Keratinocyte (primary cell): ENCODE data around the gene TIAM1. TPM values are rescaled to one million over a fixed set of nuclear protein-coding genes. Genes with fewer than 3 reads are reported as not detected.

Experiments used
- DNase-seq: peaks from one replicate; pipeline ENCODE4 v3.0.0-alpha.2; 2011; ENCODE audit warnings: low read depth, missing footprints, low spot score
- FAIRE-seq: peaks from 2 replicates; lab custom pipeline; 2011; peaks lifted over from hg19 to GRCh38; lab: Jason Lieb, UNC
- H2AFZ ChIP-seq: 2 replicates; pipeline ENCODE4 v1.6.0; 2012; ENCODE audit warnings: low read length, control low read depth, inconsistent platforms; ENCODE audit not compliant: control insufficient read depth
- H3K27ac ChIP-seq: 2 replicates; pipeline ENCODE4 v1.5.1; 2011; ENCODE audit warnings: low read length; ENCODE audit not compliant: control insufficient read depth, insufficient read depth
- H3K27me3 ChIP-seq: 3 replicates; pipeline ENCODE4 v1.6.0; 2011; ENCODE audit warnings: low read length; ENCODE audit not compliant: control insufficient read depth, insufficient read depth; ENCODE audit errors: extremely low read depth
- H3K36me3 ChIP-seq, 2 experiments: 2 replicates in 1 of 2; 3 replicates in 1 of 2; pipeline ENCODE4 v1.5.1; 2011; ENCODE audit warnings: low read length in 2 of 2, mild to moderate bottlenecking in 1 of 2; ENCODE audit not compliant: control insufficient read depth in 2 of 2, insufficient read depth in 2 of 2; ENCODE audit errors: extremely low read depth in 1 of 2
- H3K4me1 ChIP-seq: 3 replicates; pipeline ENCODE4 v1.5.1; 2011; ENCODE audit warnings: low read length; ENCODE audit not compliant: control insufficient read depth, insufficient read depth; ENCODE audit errors: extremely low read depth
- H3K4me2 ChIP-seq: 3 replicates; pipeline ENCODE4 v1.6.0; 2011; ENCODE audit warnings: low read depth, low read length; ENCODE audit not compliant: control insufficient read depth, insufficient read depth; ENCODE audit errors: extremely low read depth
- H3K4me3 ChIP-seq, 3 experiments: fragments of 200-600 bp in 1 of 3; sonication (generic) in 1 of 3; 2 replicates in 2 of 3; 3 replicates in 1 of 3; pipeline ENCODE4 v1.5.1; 2011 to 2016; ENCODE audit warnings: low read length in 3 of 3, mild to moderate bottlenecking in 3 of 3, control low read depth in 2 of 3, inconsistent platforms in 1 of 3, low read depth in 1 of 3, mixed read lengths in 1 of 3, mixed run types in 1 of 3, moderate library complexity in 1 of 3; ENCODE audit not compliant: control insufficient read depth in 2 of 3, insufficient read depth in 2 of 3; ENCODE audit errors: extremely low read depth in 1 of 3
- H3K79me2 ChIP-seq: 2 replicates; pipeline ENCODE4 v1.6.0; 2012; ENCODE audit warnings: low read length; ENCODE audit not compliant: control insufficient read depth, insufficient read depth
- H3K9ac ChIP-seq: 3 replicates; pipeline ENCODE4 v1.6.0; 2011; ENCODE audit warnings: low read length; ENCODE audit not compliant: control insufficient read depth, insufficient read depth; ENCODE audit errors: extremely low read depth
- H3K9me1 ChIP-seq: 3 replicates; pipeline ENCODE4 v1.6.0; 2011; ENCODE audit warnings: low read length; ENCODE audit not compliant: control insufficient read depth, insufficient read depth; ENCODE audit errors: extremely low read depth
- H3K9me3 ChIP-seq: 2 replicates; pipeline ENCODE4 v1.5.1; 2012; ENCODE audit warnings: low read depth, low read length; ENCODE audit not compliant: control insufficient read depth
- H4K20me1 ChIP-seq: 3 replicates; pipeline ENCODE4 v1.6.0; 2011; ENCODE audit warnings: low read length; ENCODE audit not compliant: control insufficient read depth, insufficient read depth; ENCODE audit errors: extremely low read depth
- CTCF ChIP-seq, 3 experiments: IDR thresholded peaks in 1 of 3; conservative IDR thresholded peaks in 1 of 3; optimal IDR thresholded peaks in 1 of 3; 2 replicates in 2 of 3; 3 replicates in 1 of 3; pipeline versions ENCODE3 to v1.5.1; 2011; ENCODE audit warnings: low read length in 3 of 3, mild to moderate bottlenecking in 3 of 3, moderate library complexity in 2 of 3, control low read depth in 1 of 3, inconsistent platforms in 1 of 3; ENCODE audit not compliant: insufficient read depth in 2 of 3; ENCODE audit errors: extremely low read depth in 1 of 3
- EZH2 ChIP-seq: IDR thresholded peaks from one replicate; pipeline ENCODE4 v1.6.1; 2012; ENCODE audit warnings: inconsistent platforms, mild to moderate bottlenecking, low read length, moderate library complexity
- dilution Hi-C: fragments of 300-500 bp; cut with MboI; formaldehyde crosslinking; loops from one replicate; pipeline ENCODE4 v1.7.0; 2020; ENCODE audit warnings: low sequenced_read_pairs; ENCODE audit not compliant: extremely low pct_ligation_motif_present
- polyA plus RNA-seq, 5 experiments: library from polyadenylated mRNA; depleted of rRNA in 3 of 5; stranded (reverse) in 3 of 5; stranded (forward) in 1 of 5; unstranded in 1 of 5; fragments of >200 nt; gene quantifications; 1 replicate in 1 of 5; 2 replicates in 3 of 5; 3 replicates in 1 of 5; pipeline versions ENCODE4 v1.2.1 to v1.2.3, GENCODE V29; 2011 to 2012; ENCODE audit warnings: missing spikeins in 2 of 5, low read depth in 1 of 5, low replicate concordance in 1 of 5

TIAM1 gene
- polyA plus RNA-seq, 1 donor (not counting 4 experiments of a cell fraction or from before 2014, with no cell fraction given), result 8.3 TPM

- Histone ChIP-seq H3K27me3 (no peaks in the 10 kb centered on the region), H3K4me1 (no peaks in the 10 kb centered on the region), H3K9me3 (no peaks in the 10 kb centered on the region), H2AFZ (no peak overlapping the region), H3K79me2 (no peaks in the 10 kb centered on the region), H3K9me1 (no peaks in the 10 kb centered on the region), H3K27ac (no peak overlapping the region), H3K36me3 (no peaks in the 10 kb centered on the region), H3K4me2 (no peak overlapping the region), H4K20me1 (no peaks in the 10 kb centered on the region), H3K4me3 (no peak overlapping the region), H3K9ac (no peak overlapping the region)
- TF ChIP-seq EZH2 (no peak), CTCF (optimal IDR thresholded peaks at IDR 0.05 in 1 of 3, IDR thresholded peaks at IDR 0.05 in 1 of 3, conservative IDR thresholded peaks at IDR 0.05 in 1 of 3; ENCODE audit: extremely low read depth in 1 of 3, insufficient read depth in 2 of 3, low read length in 3 of 3) (no peak)
- dilution Hi-C loops, result no loop called here
- DNase-seq (no peak), FAIRE-seq (no peak)
These were observed 159.2 kb downstream of the TIAM1 start for GRCh38 chr21:31184876-31185275.

- no peaks in the 10 kb centered on the region for H3K27me3 ChIP-seq
- H3K9ac ChIP-seq, result no peak overlapping the region
- H2AFZ ChIP-seq, result no peak overlapping the region
- no peaks in the 10 kb centered on the region for H3K36me3 ChIP-seq
- no peaks in the 10 kb centered on the region for H3K4me1 ChIP-seq
- no peaks in the 10 kb centered on the region for H3K9me3 ChIP-seq
- H3K27ac ChIP-seq, result no peak overlapping the region
- H3K4me2 ChIP-seq, result no peak overlapping the region
- no peaks in the 10 kb centered on the region for H4K20me1 ChIP-seq
- FAIRE-seq (no peak), DNase-seq (no peak)
- no peaks in the 10 kb centered on the region for H3K9me1 ChIP-seq
- no peaks in the 10 kb centered on the region for H3K79me2 ChIP-seq
- H3K4me3 ChIP-seq, result no peak overlapping the region
- TF ChIP-seq CTCF (optimal IDR thresholded peaks at IDR 0.05 in 1 of 3, IDR thresholded peaks at IDR 0.05 in 1 of 3, conservative IDR thresholded peaks at IDR 0.05 in 1 of 3; ENCODE audit: extremely low read depth in 1 of 3, insufficient read depth in 2 of 3, low read length in 3 of 3) (no peak), EZH2 (no peak)
- dilution Hi-C loops, result no loop called here
These were observed 159.6 kb downstream of the TIAM1 start for GRCh38 chr21:31184459-31184858.
